ENCODE results near the gene SENP7. TPM values are rescaled to one million over a fixed set of nuclear protein-coding genes. Genes with fewer than 3 reads are reported as not detected.
"Not testable (repeated sequence)": the region's sequence is repeated elsewhere in the genome, so short reads cannot be mapped to it uniquely, and the experiment has no call there.

The SENP7 gene
- polyA plus RNA-seq, 1 of the 3 experiments (the other 2 are of a cell fraction) = 2.7 TPM

DNA sequence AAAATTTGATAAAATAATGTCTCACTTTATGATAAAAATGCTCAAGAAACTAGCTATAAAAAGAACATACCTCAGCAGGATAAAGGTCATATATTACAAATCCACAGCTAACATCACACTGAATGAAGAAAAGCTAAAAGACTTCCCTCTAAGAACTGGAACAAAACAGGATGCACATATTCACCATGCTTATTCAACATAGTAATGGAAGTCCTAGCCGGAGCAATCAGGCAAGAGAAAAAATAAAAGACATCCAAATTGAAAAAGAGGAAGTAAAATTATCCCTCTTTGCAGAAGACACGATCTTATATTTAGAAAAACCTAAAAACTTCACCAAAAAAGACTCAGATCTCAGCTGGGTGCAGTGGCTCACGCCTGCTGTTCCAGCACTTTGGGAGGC lies 34.0 kb downstream of the SENP7 start:
- H3K4me1 ChIP-seq (ENCODE audit: control insufficient read depth in 1 of 2, insufficient read depth in 2 of 2, low read depth in 1 of 2, low read length in 1 of 2) = no peaks in the 10 kb centered on the region
- TF ChIP-seq MXI1 (IDR thresholded peaks at IDR 0.05; ENCODE audit: low read depth, low read length) (no peak), ELF1 (IDR thresholded peaks at IDR 0.05) (no peak), USF2 (IDR thresholded peaks at IDR 0.05; ENCODE audit: borderline replicate concordance, low read depth, low read length) (no peak)
- TF ChIP-seq, protein P1, sequence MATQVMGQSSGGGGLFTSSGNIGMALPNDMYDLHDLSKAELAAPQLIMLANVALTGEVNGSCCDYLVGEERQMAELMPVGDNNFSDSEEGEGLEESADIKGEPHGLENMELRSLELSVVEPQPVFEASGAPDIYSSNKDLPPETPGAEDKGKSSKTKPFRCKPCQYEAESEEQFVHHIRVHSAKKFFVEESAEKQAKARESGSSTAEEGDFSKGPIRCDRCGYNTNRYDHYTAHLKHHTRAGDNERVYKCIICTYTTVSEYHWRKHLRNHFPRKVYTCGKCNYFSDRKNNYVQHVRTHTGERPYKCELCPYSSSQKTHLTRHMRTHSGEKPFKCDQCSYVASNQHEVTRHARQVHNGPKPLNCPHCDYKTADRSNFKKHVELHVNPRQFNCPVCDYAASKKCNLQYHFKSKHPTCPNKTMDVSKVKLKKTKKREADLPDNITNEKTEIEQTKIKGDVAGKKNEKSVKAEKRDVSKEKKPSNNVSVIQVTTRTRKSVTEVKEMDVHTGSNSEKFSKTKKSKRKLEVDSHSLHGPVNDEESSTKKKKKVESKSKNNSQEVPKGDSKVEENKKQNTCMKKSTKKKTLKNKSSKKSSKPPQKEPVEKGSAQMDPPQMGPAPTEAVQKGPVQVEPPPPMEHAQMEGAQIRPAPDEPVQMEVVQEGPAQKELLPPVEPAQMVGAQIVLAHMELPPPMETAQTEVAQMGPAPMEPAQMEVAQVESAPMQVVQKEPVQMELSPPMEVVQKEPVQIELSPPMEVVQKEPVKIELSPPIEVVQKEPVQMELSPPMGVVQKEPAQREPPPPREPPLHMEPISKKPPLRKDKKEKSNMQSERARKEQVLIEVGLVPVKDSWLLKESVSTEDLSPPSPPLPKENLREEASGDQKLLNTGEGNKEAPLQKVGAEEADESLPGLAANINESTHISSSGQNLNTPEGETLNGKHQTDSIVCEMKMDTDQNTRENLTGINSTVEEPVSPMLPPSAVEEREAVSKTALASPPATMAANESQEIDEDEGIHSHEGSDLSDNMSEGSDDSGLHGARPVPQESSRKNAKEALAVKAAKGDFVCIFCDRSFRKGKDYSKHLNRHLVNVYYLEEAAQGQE (IDR thresholded peaks at IDR 0.05; ENCODE audit: low read depth, low read length) = no peak
- POLR2A ChIA-PET = no interaction called here
- H3K36me3 ChIP-seq (replicated peaks in 1 of 2; ENCODE audit: control insufficient read depth in 1 of 2, insufficient read depth in 2 of 2, low read length in 1 of 2) = peaks cover 0 to 9% of the 10 kb centered on the region in 2 experiments
- 81% methylated on average over 3 of the region's 3 CpGs for WGBS (ENCODE audit: low lambda C conversion rate)
- H3K9me3 ChIP-seq = 0 out of 2 replicates have a peak, but pooled peaks cover 4% of the 10 kb centered on the region
- H3K79me2 ChIP-seq (ENCODE audit: insufficient read depth) = peaks cover 37% of the 10 kb centered on the region
- no peak overlapping the region for H3K4me2 ChIP-seq
- no peaks in the 10 kb centered on the region for H3K27me3 ChIP-seq (ENCODE audit: insufficient read depth)
- no peak overlapping the region for H2AFZ ChIP-seq (ENCODE audit: low read depth)
- no peak overlapping the region for H3K4me3 ChIP-seq (ENCODE audit: low read depth in 2 of 2, low read length in 1 of 2)
- no peak overlapping the region for H3K27ac ChIP-seq (ENCODE audit: low read depth in 2 of 2, low read length in 1 of 2)
- no peaks in the 10 kb centered on the region for H3F3A ChIP-seq (replicated peaks; ENCODE audit: insufficient read depth)
- no peak overlapping the region for H3K9ac ChIP-seq
- CTCF ChIA-PET = no interaction called here
- H4K20me1 ChIP-seq (ENCODE audit: insufficient read depth) = no peaks in the 10 kb centered on the region
- H3K9me2 ChIP-seq = no peaks in the 10 kb centered on the region
- no peak for DNase-seq

- H3K9me2 ChIP-seq; H3F3A ChIP-seq (replicated peaks; ENCODE audit: insufficient read depth); H3K4me1 ChIP-seq (ENCODE audit: control insufficient read depth in 1 of 2, insufficient read depth in 2 of 2, low read depth in 1 of 2, low read length in 1 of 2); H3K27ac ChIP-seq (ENCODE audit: low read depth in 2 of 2, low read length in 1 of 2); H2AFZ ChIP-seq (ENCODE audit: low read depth); H3K4me3 ChIP-seq (ENCODE audit: low read depth in 2 of 2, low read length in 1 of 2); H4K20me1 ChIP-seq (ENCODE audit: insufficient read depth); H3K27me3 ChIP-seq (ENCODE audit: insufficient read depth); H3K4me2 ChIP-seq; H3K9ac ChIP-seq; POLR2A ChIA-PET; H3K9me3 ChIP-seq; CTCF ChIA-PET; DNase-seq: not testable (repeated sequence)
- 85% methylated on average over 2 of the region's 2 CpGs for WGBS (ENCODE audit: low lambda C conversion rate)
- Histone ChIP-seq H3K36me3 (replicated peaks in 1 of 2; ENCODE audit: control insufficient read depth in 1 of 2, insufficient read depth in 2 of 2, low read length in 1 of 2) (peaks cover 0 to 11% of the 10 kb centered on the region in 2 experiments), H3K79me2 (ENCODE audit: insufficient read depth) (peaks cover 29% of the 10 kb centered on the region)
Observed at GRCh38 chr3:101474841-101475552, 38.0 kb downstream of the SENP7 start.

GRCh38 chr3:101468676-101469075 lies 44.3 kb downstream of the SENP7 start:
- 91% methylated on average over 4 of the region's 4 CpGs for WGBS (ENCODE audit: low lambda C conversion rate)
- CTCF ChIA-PET; H3K36me3 ChIP-seq (replicated peaks in 1 of 2; ENCODE audit: control insufficient read depth in 1 of 2, insufficient read depth in 2 of 2, low read length in 1 of 2); H3K27me3 ChIP-seq (ENCODE audit: insufficient read depth); H2AFZ ChIP-seq (ENCODE audit: low read depth); H3K9me2 ChIP-seq; H3K9me3 ChIP-seq; H3F3A ChIP-seq (replicated peaks; ENCODE audit: insufficient read depth); H3K4me1 ChIP-seq (ENCODE audit: control insufficient read depth in 1 of 2, insufficient read depth in 2 of 2, low read depth in 1 of 2, low read length in 1 of 2); H3K4me3 ChIP-seq (ENCODE audit: low read depth in 2 of 2, low read length in 1 of 2); H3K4me2 ChIP-seq; DNase-seq; POLR2A ChIA-PET; H3K27ac ChIP-seq (ENCODE audit: low read depth in 2 of 2, low read length in 1 of 2); H4K20me1 ChIP-seq (ENCODE audit: insufficient read depth); H3K9ac ChIP-seq: not testable (repeated sequence)
- H3K79me2 ChIP-seq (ENCODE audit: insufficient read depth) = 0 out of 2 replicates have a peak, but pooled peaks cover 15% of the 10 kb centered on the region

GRCh38 chr3:101467310-101467663 lies 45.7 kb downstream of the SENP7 start:
- H3K9me2 ChIP-seq; H3K9me3 ChIP-seq; H3K27ac ChIP-seq (ENCODE audit: low read depth in 2 of 2, low read length in 1 of 2); H2AFZ ChIP-seq (ENCODE audit: low read depth); H3F3A ChIP-seq (replicated peaks; ENCODE audit: insufficient read depth); DNase-seq; H4K20me1 ChIP-seq (ENCODE audit: insufficient read depth); H3K27me3 ChIP-seq (ENCODE audit: insufficient read depth); H3K36me3 ChIP-seq (replicated peaks in 1 of 2; ENCODE audit: control insufficient read depth in 1 of 2, insufficient read depth in 2 of 2, low read length in 1 of 2); POLR2A ChIA-PET; H3K4me1 ChIP-seq (ENCODE audit: control insufficient read depth in 1 of 2, insufficient read depth in 2 of 2, low read depth in 1 of 2, low read length in 1 of 2); H3K4me2 ChIP-seq; H3K4me3 ChIP-seq (ENCODE audit: low read depth in 2 of 2, low read length in 1 of 2); H3K9ac ChIP-seq: not testable (repeated sequence)
- CTCF ChIA-PET = interaction anchor here (1.6 kb wide), 1 partner anchor 46 kb away, joined by 3 read pairs; the partner anchor contains the start of gene SENP7
- 89% methylated on average over 1 of the region's 3 CpGs for whole genome bisulfite sequencing (ENCODE audit: low lambda C conversion rate)
- H3K79me2 ChIP-seq (ENCODE audit: insufficient read depth) = peaks cover 19% of the 10 kb centered on the region; the same call in 1 of the 2 replicates

Data from SK-N-SH (cell line).